Endothelial cell of hepatic sinusoid (primary cell): ENCODE results near the gene ZER1.
"Not testable (repeated sequence)": the region's sequence is repeated elsewhere in the genome, so short reads cannot be mapped to it uniquely, and the experiment has no call there.

Source experiments
- in situ Hi-C: cut with HindIII; loops from 2 replicates; pipeline ENCODE4 v1.10.0; 2017; ENCODE audit warnings: low sequenced_read_pairs

The ZER1 gene

DNA sequence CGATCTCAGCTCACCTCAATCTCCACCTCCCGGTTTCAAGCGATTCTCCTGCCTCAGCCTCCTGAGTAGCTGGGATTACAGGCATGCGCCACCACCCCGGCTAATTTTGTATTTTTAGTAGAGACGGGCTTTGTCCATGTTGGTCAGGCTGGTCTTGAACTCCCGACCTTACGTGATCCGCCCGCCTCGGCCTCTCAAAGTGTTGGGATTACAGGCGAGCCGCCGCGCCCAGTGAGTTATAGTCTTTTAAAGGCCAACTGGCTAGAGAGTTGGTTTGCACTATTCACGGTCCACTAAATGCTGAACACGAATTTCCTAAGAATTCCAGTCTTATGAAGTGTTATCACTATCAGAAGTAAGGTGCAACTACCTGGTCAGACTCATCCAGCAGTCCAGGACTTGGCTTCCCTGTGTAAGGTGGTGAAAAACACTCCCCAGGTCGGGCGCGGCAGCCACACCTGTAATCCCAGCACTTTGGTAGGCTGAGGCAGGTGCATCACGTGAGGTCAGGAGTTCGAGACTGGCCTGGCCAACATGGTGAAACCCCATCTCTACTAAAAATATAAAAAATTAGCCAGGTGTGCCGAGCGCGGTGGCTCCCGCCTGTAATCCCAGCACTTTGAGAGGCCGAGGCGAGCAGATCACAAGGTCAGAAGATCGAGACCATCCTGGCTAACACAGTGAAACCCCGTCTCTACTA lies 72.5 kb downstream of the ZER1 start:
- in situ Hi-C loops = not testable (repeated sequence)

DNA sequence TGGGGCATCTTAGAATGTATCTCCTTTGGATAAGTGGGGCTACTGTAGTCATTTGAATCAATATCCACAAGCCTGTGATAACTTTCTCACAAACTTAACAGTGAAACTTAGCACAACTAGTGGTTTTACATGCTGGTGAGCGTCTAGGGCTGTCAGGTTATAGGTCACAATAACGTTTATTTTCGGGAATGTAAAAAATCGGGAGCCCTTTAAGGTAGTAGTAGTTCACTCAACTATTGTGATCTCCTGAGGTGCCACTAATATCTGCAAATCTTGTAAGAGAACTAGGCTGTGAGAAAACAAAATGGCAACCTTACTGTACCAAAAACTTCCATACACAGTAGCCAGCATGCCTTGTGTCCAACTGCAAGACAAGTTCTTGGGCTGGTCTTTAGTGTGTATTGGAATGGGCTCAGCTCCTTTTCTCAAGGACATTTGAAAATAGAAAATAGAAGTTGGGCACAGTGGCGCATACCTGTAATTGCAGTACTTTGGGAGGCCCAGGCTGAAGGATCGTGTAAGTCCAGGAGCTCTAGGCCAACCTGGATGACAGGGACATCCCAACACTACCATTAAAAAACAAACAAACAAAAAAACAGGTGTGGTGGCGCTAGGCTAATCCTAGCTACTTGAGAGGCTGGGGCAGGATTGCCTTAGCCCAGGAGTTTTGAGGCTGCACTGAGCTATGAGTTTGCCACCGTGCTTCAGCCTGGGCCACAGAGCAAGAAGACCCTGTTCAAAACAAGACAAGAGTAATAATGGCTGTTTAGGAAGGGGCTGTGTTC lies 74.6 kb downstream of the ZER1 start:
- in situ Hi-C loops = no loop called here

DNA sequence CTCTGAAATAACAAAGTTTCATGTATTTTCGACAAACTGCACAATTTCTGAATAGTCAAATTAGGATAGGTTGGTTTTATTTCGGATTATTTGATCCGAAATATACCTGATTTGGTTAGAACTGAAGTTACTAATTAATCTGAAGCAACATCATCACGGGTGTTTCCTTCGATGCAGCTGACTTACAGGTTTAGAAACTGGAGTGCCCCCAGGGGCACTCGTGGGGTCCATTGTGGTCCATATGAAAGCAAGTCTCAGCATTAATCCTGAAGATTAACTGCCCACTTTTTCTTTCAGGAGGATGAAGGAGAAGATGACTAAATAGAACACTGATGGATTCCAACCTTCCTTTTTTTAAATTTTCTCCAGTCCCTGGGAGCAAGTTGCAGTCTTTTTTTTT lies 77.4 kb downstream of the ZER1 start:
- in situ Hi-C loops = loop anchor here (5.0 kb wide), 2 partner anchors 33 to 67 kb away; no protein-coding TSS in a partner anchor

DNA sequence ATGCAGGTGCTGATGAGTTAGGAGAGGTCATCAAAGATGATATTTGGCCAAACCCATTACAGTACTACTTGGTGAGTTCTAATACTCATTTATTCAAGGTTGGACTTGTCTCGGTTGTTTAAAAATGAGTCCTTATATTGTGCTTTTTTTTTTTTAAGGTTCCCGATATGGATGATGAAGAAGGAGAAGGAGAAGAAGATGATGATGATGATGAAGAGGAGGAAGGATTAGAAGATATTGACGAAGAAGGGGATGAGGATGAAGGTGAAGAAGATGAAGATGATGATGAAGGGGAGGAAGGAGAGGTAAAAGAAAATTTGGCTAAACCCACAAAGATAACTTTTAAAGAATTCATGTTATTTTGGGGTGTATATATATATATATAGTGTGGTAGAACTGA lies 78.0 kb downstream of the ZER1 start:
- in situ Hi-C loops = loop anchor here (5.0 kb wide), 2 partner anchors 34 to 66 kb away; no protein-coding TSS in a partner anchor

DNA sequence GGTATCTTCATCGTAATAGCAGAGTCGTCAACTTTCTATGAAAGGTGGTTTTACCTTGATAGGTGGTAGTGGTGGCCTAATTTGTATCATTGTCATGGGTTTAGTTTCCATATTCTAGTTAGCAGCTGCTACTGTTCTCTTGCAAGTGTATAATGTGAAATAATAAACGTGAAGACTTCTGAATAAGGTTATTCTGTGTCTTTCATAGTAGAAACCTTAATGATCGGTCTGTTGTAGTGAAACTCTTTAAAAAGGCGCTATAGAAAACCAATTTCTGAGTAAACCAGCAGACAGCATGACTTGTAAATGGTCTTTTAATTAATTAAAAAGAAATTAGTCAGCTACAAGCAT lies 81.1 kb downstream of the ZER1 start:
- in situ Hi-C loops = loop anchor here (5.0 kb wide), 2 partner anchors 37 to 63 kb away; no protein-coding TSS in a partner anchor

DNA sequence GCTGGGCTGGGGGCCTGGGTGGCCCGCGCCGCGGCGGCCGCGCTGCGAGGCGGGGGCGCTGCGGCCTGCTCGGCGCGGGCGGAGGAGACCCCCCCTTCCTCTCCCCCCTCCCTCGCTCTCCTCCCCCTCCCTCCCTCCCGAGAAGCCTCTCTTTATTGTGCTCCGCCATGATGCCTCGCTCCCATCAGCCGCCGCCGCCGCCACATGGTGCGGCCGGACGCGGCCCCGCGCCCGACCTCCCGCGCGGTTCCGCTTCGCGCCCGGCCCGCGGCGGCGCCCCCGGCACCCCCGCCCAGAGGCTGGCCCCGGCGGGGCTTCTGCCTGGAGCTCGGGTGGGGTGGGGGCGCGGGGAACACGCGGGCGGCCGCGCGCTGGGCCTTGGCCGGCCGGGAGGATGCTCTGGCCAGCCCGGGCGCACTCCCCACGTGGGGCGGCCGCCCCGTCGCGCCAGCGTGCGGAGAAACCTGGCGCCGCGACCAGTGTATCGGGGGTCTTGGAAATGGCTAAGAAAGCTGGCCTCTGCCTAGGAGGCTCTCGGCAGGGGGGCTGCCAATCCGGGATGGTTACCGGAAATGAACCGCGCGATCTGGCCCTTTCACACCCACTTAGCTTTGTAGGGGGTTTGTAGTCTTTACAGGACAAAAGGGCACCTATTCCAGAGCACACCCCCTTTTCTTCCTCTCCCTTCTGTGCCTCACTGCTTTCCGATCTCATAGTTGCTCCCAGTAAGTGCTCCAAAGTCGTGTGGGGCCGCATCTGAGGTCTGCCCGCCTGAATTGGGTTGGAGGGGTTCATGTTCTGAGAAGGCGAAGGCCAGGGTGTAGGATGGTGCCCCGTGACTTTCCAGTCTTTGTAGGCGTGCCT lies 81.7 kb downstream of the ZER1 start:
- in situ Hi-C loops = loop anchor here (5.0 kb wide), 2 partner anchors 37 to 63 kb away; no protein-coding TSS in a partner anchor

DNA sequence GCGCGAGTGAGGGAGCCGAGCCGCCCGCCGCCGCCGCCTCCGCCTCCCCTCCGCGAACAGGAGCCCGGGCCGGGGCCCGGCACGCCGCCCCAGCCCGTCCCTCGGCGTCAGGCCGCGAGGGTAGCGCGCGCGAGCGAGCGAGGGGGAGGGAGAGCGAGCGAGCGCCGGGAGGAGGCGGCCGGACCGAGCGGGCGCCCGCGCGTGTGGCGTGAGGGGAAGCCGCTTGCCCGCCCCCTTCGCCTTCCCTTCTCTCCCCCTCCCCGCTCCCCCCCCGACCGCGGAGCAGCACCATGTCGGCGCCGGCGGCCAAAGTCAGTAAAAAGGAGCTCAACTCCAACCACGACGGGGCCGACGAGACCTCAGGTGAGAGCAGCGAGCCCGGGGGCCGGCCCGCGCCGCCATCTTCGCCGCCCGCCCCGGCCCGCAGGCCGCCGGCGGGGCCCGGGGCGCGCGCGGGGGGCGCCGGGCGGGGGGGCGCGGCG lies 82.4 kb downstream of the ZER1 start:
- in situ Hi-C loops = no loop called here

DNA sequence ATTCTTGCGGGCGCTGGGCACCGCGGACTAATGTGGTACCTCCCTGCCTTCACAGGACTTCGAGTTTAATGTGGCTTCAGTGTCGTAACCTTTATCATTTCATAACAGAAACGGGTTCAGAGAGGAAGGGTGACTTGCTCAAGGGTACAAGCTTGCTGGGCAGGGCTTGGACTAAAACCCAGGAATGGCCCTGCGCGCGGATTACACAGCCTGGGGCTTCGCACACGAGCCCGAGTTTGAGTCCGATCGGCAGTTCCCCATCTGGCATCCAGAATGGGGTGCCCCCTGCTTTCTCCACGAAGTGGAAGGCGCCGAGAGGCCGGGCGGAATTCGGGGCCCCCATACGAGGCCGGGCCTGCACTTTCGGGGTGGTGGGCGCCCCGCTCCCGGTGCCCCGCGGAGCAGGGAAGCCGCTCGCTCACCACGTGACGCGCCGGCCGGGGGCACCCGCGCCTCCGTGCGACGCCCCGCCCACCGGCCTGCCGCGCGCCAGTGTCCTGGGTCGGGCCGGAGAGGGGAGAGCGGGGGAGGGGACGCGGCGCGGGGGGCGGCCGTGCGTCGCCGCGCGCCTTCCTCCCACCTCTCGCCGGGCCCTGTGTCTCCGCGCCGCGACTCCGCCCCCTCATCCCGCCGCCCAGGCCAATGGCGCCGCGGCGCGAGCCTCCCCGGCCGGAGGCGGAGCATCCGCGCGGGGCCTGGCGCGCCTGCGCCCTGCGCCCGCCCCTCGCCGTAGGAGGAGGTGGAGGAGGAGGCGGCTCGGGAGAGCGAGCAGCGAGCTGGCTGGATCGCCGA lies 83.0 kb downstream of the ZER1 start, which contains the start of gene SET:
Gene SET (plus strand): TSS at position 722 of the 792 bp plus-strand sequence. CDS start 361 bp downstream, outside the sequence.
- in situ Hi-C loops = no loop called here

DNA sequence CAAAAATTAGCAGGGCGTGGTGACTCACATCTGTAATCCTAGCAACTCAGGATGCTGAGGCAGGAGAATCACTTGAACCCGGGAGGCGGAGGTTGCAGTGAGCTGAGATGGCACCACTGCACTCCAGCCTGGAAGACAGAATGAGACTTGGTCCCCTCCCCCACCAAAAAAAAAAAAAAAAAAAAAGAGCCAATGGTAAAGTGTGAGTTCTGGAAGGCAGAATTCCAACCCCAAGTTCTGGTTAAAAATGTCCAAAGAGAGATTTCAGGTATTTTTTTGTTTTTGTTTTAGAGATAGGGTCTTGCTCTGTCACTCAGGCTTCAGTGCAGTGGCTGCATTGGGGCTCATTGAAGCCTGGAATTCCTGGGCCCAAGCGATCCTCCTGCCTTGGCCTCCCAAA lies 84.3 kb downstream of the ZER1 start:
- in situ Hi-C loops = no loop called here

DNA sequence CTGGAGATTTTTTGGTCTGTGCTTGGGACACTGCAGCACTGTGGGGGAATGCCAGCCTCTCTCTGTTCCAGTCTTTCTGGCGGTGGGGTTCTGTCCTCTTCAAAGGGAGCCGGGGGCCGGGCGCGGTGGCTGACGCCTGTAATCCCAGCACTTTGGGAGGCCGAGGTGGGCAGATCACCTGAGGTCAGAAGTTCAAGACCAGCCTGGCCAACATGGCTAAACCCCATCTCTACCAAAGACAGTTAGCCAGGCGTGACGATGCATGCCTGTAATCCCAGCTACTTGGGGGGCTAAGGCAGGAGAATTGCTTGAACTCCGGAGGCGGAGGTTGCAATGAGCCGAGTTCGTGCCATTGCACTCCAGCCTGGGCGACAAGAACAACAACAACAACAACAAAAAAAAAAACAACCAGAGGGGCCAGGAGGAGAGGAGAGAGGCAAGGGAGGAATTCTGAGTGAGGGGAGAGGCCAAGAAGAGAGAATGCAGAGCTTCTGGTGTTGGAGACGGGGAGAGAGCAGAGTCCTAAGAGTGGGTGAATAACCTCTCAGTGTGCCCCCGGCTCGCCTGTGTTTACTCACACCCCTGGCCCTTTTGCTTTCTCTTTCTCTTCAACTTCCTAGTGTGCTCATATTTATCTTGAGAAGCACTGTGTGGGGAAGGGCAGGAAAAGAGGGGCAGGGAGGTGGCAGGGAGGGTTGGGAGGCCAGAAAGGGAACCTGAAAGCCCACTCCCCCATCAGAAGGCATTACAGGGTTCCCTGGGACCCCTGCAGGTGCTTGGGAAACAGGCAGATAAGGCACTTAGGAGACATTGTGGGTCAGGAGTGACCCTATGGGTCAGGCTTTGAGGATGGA lies 85.9 kb downstream of the ZER1 start:
- in situ Hi-C loops = no loop called here

DNA sequence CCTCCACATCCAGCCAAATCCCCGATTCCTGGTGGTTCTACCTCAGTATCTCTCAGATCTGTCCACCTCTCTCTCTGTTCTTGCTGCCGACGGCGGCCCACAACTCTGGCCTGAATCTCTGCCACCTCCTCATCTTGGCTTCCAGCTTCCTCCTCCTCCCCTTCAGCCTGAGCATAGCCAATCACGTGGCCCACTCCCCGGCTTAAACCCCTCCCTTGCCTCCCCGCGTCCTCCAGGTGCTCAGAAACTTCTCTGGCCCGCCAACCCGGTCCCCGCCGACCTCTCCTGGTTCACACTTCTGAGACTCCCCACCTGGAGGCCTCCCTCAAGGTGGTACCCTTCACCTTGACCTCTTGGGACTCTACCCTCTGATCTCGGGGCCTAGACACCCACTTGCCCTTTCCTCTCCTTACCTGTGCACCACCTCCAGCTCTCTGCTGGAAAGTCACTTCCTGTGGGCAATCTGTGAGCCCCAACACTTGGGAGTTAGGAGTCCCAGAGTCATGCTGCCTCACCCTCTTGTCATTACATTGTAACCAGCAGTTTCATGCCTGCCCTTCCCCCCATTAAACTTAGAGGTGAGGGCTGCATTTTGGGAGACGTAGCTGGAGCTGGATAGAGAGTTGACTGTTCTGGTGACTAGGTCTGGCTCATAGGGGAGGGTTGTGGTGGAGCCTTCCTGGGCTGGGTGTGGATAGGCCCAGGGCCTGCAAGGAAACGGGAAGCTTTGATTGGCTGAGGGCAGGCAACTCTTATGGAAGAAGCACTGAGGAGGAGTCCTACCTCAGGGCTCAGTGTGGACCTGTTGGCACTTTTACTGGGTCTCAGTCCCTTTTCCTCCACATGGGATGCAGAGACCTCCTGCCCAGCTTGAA lies 87.2 kb downstream of the ZER1 start:
- in situ Hi-C loops = no loop called here

DNA sequence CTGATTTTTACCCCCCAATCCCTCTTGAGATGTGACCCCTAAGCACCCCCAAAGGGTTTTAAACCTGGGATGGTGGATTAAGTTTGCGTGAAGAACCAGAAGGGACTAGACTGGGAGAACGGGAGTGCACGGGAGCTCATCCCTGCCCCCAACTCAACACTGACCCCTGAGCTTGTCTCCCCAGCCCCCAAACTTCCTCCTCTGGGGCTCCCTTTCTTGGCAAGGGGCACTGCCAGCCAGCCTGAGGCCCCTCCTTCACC lies 87.7 kb downstream of the ZER1 start:
- in situ Hi-C loops = no loop called here

DNA sequence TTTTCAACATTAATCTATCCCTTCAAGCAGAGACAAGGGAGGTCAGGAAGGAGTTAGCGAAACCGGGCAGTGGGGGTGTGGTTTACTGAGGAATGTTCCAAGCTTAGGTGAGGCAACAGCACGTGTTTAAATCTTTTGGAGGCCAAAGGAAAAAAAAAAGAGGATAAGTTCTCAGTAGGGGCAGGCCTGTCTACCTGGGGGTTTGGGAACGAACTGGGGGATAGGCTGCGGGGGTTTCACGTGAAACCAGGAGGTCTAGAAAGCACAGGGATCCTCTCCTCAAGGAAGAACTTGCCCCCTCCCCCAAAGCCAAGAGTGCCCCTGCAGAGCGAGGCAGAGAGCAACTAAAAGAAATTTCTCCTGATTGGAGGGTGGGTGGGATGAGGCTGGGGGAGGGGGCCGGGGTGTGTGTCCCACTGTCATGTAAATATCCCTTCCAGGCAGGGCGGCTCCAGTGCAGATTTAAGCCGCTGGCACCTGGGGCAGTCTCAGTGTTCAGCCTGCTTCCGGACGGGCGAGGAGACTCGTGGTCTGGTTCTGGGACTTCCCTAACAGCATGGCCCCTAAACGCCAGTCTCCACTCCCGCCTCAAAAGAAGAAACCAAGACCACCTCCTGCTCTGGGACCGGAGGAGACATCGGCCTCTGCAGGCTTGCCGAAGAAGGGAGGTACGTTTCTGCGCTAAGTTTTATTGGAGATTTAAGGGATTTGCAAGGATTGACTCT lies 88.2 kb downstream of the ZER1 start:
- in situ Hi-C loops = no loop called here
